H1 (cell line): ENCODE data around the gene FLNA. TPM values are rescaled to one million over a fixed set of nuclear protein-coding genes. Genes with fewer than 3 reads are reported as not detected.

ENCODE experiments used
- CBX5 ChIP-seq: fragments of 300-800, 300-1000 bp; sonication (generic); IDR thresholded peaks from 2 replicates; pipeline ENCODE4 v1.7.1; 2016; ENCODE audit warnings: antibody characterized with exemption, low read length, low read depth
- CBX8 ChIP-seq: fragments of 300-800, 300-1000 bp; sonication (generic); IDR thresholded peaks from 2 replicates; pipeline ENCODE4 v1.7.1; 2016; ENCODE audit warnings: low read depth, low read length, borderline replicate concordance
- HDAC6 ChIP-seq: IDR thresholded peaks from one replicate; pipeline ENCODE4 v1.7.1; 2012; ENCODE audit warnings: low read depth, mild to moderate bottlenecking, inconsistent platforms, low read length, moderate library complexity
- RBBP5 ChIP-seq: IDR thresholded peaks from 2 replicates; pipeline ENCODE4 v1.7.1; 2012; ENCODE audit warnings: low read depth, mild to moderate bottlenecking, inconsistent platforms, low read length, moderate library complexity, borderline replicate concordance
- SAP30 ChIP-seq: fragments of 300-600 bp; sonication (generic); IDR thresholded peaks from 2 replicates; pipeline ENCODE4 v1.7.1; 2012; ENCODE audit warnings: low read length, moderate library complexity, mild to moderate bottlenecking, inconsistent platforms; ENCODE audit not compliant: insufficient read depth, insufficient replicate concordance
- polyA plus RNA-seq, 7 experiments: library from polyadenylated mRNA; depleted of rRNA in 3 of 7; stranded (reverse) in 5 of 7; unstranded in 2 of 7; fragments of >200 nt in 5 of 7; fragments of 200-250 nt in 2 of 7; gene quantifications; 1 replicate in 5 of 7; 2 replicates in 1 of 7; 4 replicates in 1 of 7; pipeline versions ENCODE4 v1.2.1 to v1.2.3, GENCODE V29; 2011 to 2013; ENCODE audit warnings: missing spikeins in 2 of 7, mixed read lengths in 2 of 7
- total RNA-seq: library from RNA; stranded (reverse); fragmentation: NEBNext Ultra II Directional; extraction: Animal tissue kit (Norgen Biotek cat#: 25700); gene quantifications from 2 replicates; pipeline ENCODE4 v1.2.1, GENCODE V29; 2021

The FLNA gene
- total and polyA plus RNA-seq, 2 of the 8 experiments (the other 6 are each of a cell fraction or from before 2014, with no cell fraction given), result 315 to 925 TPM

- TF ChIP-seq CBX8 (no peak), RBBP5 (no peak), HDAC6 (no peak), SAP30 (no peak), CBX5 (no peak)
Measured at GRCh38 chrX:154307202-154307601, 67.2 kb downstream of the FLNA start (continued).
